ENCODE data around the gene MMP23B. TPM values are rescaled to one million over a fixed set of nuclear protein-coding genes. Genes with fewer than 3 reads are reported as not detected.

MMP23B gene
- 0.13 and 0.29 TPM in 2 replicates for total RNA-seq

GRCh38 chr1:1631782-1632420, at the start of gene MMP23B:
MMP23B (plus strand) TSS chr1:1632173; CDS start chr1:1632219, 46 bp downstream.

GRCh38 chr1:1599935-1600860, 31.8 kb upstream of the MMP23B start, which contains the start of gene FNDC10:
FNDC10 (minus strand) TSS chr1:1600135; CDS start chr1:1600015, 120 bp downstream.

GRCh38 chr1:1615256-1616044, 16.5 kb upstream of the MMP23B start, which contains the start of gene MIB2:
MIB2 (plus strand) TSS chr1:1615500; CDS start chr1:1623453, 7,953 bp downstream.

GRCh38 chr1:1658583-1659549, 26.9 kb downstream of the MMP23B start, which contains the start of gene CDK11B:
CDK11B (minus strand) TSS chr1:1659004; CDS start chr1:1657485, 1,519 bp downstream.

Other genes with a start within 250 kb of the MMP23B start
- gene CCNL2, start 232.8 kb upstream of the MMP23B start, total RNA-seq: 140 and 162 TPM in 2 replicates
- gene MRPL20, start 224.9 kb upstream of the MMP23B start, total RNA-seq: 100 and 116 TPM in 2 replicates
- 0.07 and 0.13 TPM in 2 replicates for gene ANKRD65, start 210.9 kb upstream of the MMP23B start, total RNA-seq
- gene VWA1, start 196.5 kb upstream of the MMP23B start, total RNA-seq: 1.3 and 2.9 TPM in 2 replicates
- not detected in 2 replicates for gene ATAD3C, start 182.5 kb upstream of the MMP23B start, total RNA-seq
- 33.0 and 38.4 TPM in 2 replicates for gene ATAD3B, start 160.4 kb upstream of the MMP23B start, total RNA-seq
- 46.1 TPM in 2 replicates for gene ATAD3A, start 120.0 kb upstream of the MMP23B start, total RNA-seq
- gene TMEM240, start 91.5 kb upstream of the MMP23B start, total RNA-seq: 3.5 and 4.0 TPM in 2 replicates
- gene SSU72, start 57.3 kb upstream of the MMP23B start, total RNA-seq: 84.0 and 84.4 TPM in 2 replicates
- gene FNDC10, start 32.0 kb upstream of the MMP23B start, total RNA-seq: 0.65 and 0.80 TPM in 2 replicates
- 23.3 and 25.3 TPM in 2 replicates for gene MIB2, start 16.7 kb upstream of the MMP23B start, total RNA-seq
- 10.5 and 11.8 TPM in 2 replicates for gene CDK11B, start 26.8 kb downstream of the MMP23B start, total RNA-seq
- 27.7 and 37.2 TPM in 2 replicates for gene SLC35E2B, start 60.6 kb downstream of the MMP23B start, total RNA-seq
- gene CDK11A, start 92.2 kb downstream of the MMP23B start, total RNA-seq: 13.3 and 17.7 TPM in 2 replicates
- 64.9 and 70.7 TPM in 2 replicates for gene NADK, start 146.3 kb downstream of the MMP23B start, total RNA-seq

Data from thoracic aorta endothelial cell (primary cell).